ACC112 (cell line): ENCODE results near the gene VGF.
A peak's percentile ranks its signal among the peaks of the same experiment; 100 is the strongest.

Experiments used
- H2AFZ ChIP-seq: fragments of 200-600 bp; sonication (generic); one replicate; pipeline ENCODE4 v1.6.0; 2017; ENCODE audit warnings: antibody characterized with exemption, low read length; ENCODE audit not compliant: unreplicated experiment
- H3K27ac ChIP-seq: fragments of 200-600 bp; sonication (generic); 2 replicates; pipeline ENCODE4 v1.5.1; 2014; ENCODE audit warnings: low read depth, mild to moderate bottlenecking, antibody characterized with exemption, low read length, moderate library complexity
- H3K27me3 ChIP-seq: fragments of 200-600 bp; sonication (generic); 2 replicates; pipeline ENCODE4 v1.6.1; 2014; ENCODE audit warnings: mild to moderate bottlenecking, antibody characterized with exemption, low read length, moderate library complexity, mixed read lengths; ENCODE audit not compliant: insufficient read depth
- H3K36me3 ChIP-seq: fragments of 200-600 bp; sonication (generic); 2 replicates; pipeline ENCODE4 v1.6.1; 2016; ENCODE audit warnings: mild to moderate bottlenecking, antibody characterized with exemption, low read length, moderate library complexity, mixed read lengths; ENCODE audit not compliant: insufficient read depth
- H3K4me1 ChIP-seq: fragments of 200-600 bp; sonication (generic); one replicate; pipeline ENCODE4 v1.6.1; 2016; ENCODE audit warnings: low read length, mixed read lengths; ENCODE audit not compliant: insufficient read depth, unreplicated experiment, control insufficient read depth
- H3K4me3 ChIP-seq: fragments of 200-600 bp; sonication (generic); 2 replicates; pipeline ENCODE4 v1.5.1; 2014; ENCODE audit warnings: mild to moderate bottlenecking, low read depth, low read length
- H3K79me2 ChIP-seq: fragments of 200-600 bp; sonication (generic); one replicate; pipeline ENCODE4 v1.6.0; 2016; ENCODE audit warnings: low read length; ENCODE audit not compliant: control insufficient read depth, unreplicated experiment, insufficient read depth

Gene VGF

DNA sequence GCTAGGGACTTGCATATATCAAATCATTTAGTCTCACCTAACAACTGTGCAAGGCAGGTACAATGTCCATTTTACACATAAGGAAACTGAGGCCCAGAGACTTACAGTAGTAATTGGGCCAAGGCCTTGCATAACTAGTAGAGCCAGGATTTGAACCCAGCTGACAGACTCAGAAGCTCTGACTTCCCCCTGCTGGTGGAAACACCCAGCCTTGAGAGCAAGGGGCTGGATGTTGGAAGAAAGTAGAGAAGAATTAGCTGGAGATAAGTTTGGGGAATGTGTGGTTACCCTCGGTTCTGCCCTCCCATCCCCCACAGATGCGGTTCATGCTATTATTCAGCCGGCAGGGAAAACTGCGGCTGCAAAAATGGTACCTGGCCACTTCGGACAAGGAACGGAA is 9.1 kb downstream of the VGF start:
- no peak overlapping the region for H3K4me3 ChIP-seq
- H3K36me3 ChIP-seq, result 0 out of 2 replicates have a peak, but pooled peaks cover 3% of the 10 kb centered on the region
- H3K27me3 ChIP-seq, result no peaks in the 10 kb centered on the region
- peaks cover 18% of the 10 kb centered on the region for H3K79me2 ChIP-seq
- peaks cover 25% of the 10 kb centered on the region for H3K4me1 ChIP-seq
- H3K27ac ChIP-seq, result no peak overlapping the region
- no peak overlapping the region for H2AFZ ChIP-seq

DNA sequence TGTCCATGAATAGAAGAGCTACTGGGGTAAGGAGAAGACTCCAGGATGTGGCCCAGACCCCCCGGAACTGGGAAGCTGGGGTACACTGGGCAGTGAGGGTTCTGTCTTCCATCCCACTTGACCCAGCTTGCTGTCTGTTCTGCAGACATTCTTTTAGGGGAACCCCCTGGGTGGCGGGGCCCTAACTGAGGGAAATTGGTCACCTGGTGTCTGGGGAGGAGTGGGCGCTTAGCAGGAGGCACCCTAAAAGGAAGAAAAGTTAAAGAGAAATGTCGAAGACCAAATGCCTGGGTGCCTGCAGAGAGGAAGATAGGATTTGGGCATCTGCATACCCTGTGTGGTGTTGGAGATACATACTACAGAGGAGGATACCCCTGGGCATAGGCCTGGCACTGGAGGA is 10.1 kb downstream of the VGF start:
- Histone ChIP-seq H3K4me1 (peaks cover 23% of the 10 kb centered on the region), H3K79me2 (peaks cover 18% of the 10 kb centered on the region), H2AFZ (no peak overlapping the region), H3K27me3 (no peaks in the 10 kb centered on the region), H3K27ac (peak overlapping the region; percentile 27), H3K4me3 (peak overlapping the region; percentile 92), H3K36me3 (0 out of 2 replicates have a peak, but pooled peaks cover 3% of the 10 kb centered on the region)

- H3K79me2 ChIP-seq, result peaks cover 18% of the 10 kb centered on the region
- no peaks in the 10 kb centered on the region for H3K27me3 ChIP-seq
- no peak overlapping the region for H3K27ac ChIP-seq
- 0 out of 2 replicates have a peak, but pooled peaks cover 3% of the 10 kb centered on the region for H3K36me3 ChIP-seq
- peak overlapping the region; percentile 92 for H3K4me3 ChIP-seq
- H2AFZ ChIP-seq, result peak overlapping the region; percentile 94
- peaks cover 17% of the 10 kb centered on the region for H3K4me1 ChIP-seq
These were observed 10.7 kb downstream of the VGF start for GRCh38 chr7:101154693-101155102.

GRCh38 chr7:101153969-101154692 is 11.2 kb downstream of the VGF start, which contains the start of gene AP1S1:
AP1S1 (plus strand) TSS chr7:101154476; CDS start chr7:101154515, 39 bp downstream.
- Histone ChIP-seq H3K4me3 (peak within 1 kb of the TSS; percentile 92), H3K79me2 (peaks cover 18% of the 10 kb centered on the region), H3K27me3 (no peaks in the 10 kb centered on the region), H3K4me1 (peaks cover 12% of the 10 kb centered on the region), H3K27ac (peak within 1 kb of the TSS; percentile 27), H3K36me3 (0 out of 2 replicates have a peak, but pooled peaks cover 3% of the 10 kb centered on the region), H2AFZ (peak within 1 kb of the TSS; percentile 94)

GRCh38 chr7:101151908-101152651 is 13.3 kb downstream of the VGF start:
- no peaks in the 10 kb centered on the region for H3K27me3 ChIP-seq
- no peak overlapping the region for H3K4me3 ChIP-seq
- H2AFZ ChIP-seq, result no peak overlapping the region
- 0 out of 2 replicates have a peak, but pooled peaks cover under 1% of the 10 kb centered on the region for H3K36me3 ChIP-seq
- peaks cover 9% of the 10 kb centered on the region for H3K4me1 ChIP-seq
- H3K79me2 ChIP-seq, result peaks cover 18% of the 10 kb centered on the region
- no peak overlapping the region for H3K27ac ChIP-seq

DNA sequence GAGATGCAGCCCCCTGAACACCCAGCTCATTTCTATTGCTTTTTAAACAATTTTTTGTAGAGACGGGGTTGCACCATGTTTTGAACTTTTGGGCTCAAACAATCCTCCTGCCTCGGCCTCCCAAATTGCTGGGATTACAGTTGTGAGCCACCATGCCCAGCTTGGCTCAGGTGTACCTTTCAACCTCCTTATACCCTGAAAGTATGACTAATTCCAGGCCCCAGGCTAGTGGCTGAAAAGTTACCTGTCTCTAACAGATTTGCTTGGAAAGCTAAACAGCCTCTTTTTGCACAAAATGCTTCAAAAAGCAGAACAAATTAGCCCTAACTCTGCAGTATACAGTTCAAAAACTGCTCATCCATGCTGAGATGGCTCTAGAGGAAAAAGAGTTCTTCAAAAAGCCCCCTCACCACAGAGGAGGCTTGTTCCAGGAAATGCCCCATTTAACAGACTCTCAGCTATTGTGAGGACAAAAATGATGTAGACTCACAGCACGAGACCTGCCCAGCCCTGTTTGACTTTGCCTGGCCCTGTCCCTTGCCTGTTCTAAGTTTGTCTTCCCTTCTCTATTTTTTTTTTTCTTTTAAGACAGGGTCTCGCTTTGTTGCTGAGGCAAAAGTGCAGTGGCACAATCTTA is 24.5 kb downstream of the VGF start:
- no peaks in the 10 kb centered on the region for H3K79me2 ChIP-seq
- H3K4me1 ChIP-seq, result peaks cover 17% of the 10 kb centered on the region
- H3K27me3 ChIP-seq, result no peaks in the 10 kb centered on the region
- no peak overlapping the region for H3K4me3 ChIP-seq
- H3K27ac ChIP-seq, result peak overlapping the region; percentile 85
- no peaks in the 10 kb centered on the region for H3K36me3 ChIP-seq
- no peak overlapping the region for H2AFZ ChIP-seq

GRCh38 chr7:101140339-101140699 is 25.1 kb downstream of the VGF start:
- H3K4me3 ChIP-seq, result no peak overlapping the region
- peaks cover 17% of the 10 kb centered on the region for H3K4me1 ChIP-seq
- peaks cover 5% of the 10 kb centered on the region; the same call in 1 of the 2 replicates for H3K36me3 ChIP-seq
- H3K79me2 ChIP-seq, result no peaks in the 10 kb centered on the region
- H2AFZ ChIP-seq, result no peak overlapping the region
- H3K27ac ChIP-seq, result peak overlapping the region; percentile 85
- H3K27me3 ChIP-seq, result no peaks in the 10 kb centered on the region

DNA sequence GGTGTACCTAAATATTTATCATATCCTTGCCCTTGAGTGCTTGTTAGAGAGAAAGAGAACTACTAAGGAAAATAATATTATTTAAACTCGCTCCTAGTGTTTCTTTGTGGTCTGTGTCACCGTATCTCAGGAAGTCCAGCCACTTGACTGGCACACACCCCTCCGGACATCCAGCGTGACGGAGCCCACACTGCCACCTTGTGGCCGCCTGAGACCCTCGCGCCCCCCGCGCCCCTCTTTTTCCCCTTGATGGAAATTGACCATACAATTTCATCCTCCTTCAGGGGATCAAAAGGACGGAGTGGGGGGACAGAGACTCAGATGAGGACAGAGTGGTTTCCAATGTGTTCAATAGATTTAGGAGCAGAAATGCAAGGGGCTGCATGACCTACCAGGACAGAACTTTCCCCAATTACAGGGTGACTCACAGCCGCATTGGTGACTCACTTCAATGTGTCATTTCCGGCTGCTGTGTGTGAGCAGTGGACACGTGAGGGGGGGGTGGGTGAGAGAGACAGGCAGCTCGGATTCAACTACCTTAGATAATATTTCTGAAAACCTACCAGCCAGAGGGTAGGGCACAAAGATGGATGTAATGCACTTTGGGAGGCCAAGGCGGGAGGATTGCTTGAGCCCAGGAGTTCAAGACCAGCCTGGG is 27.0 kb downstream of the VGF start:
- no peaks in the 10 kb centered on the region for H3K27me3 ChIP-seq
- H2AFZ ChIP-seq, result no peak overlapping the region
- H3K79me2 ChIP-seq, result no peaks in the 10 kb centered on the region
- peak overlapping the region; percentile 85 for H3K27ac ChIP-seq
- no peak overlapping the region for H3K4me3 ChIP-seq
- H3K36me3 ChIP-seq, result peaks cover 15% of the 10 kb centered on the region
- H3K4me1 ChIP-seq, result peaks cover 26% of the 10 kb centered on the region

- Histone ChIP-seq H3K27me3 (no peaks in the 10 kb centered on the region), H3K36me3 (peaks cover 15% of the 10 kb centered on the region), H3K79me2 (no peaks in the 10 kb centered on the region), H3K27ac (peak overlapping the region; percentile 85), H2AFZ (no peak overlapping the region), H3K4me3 (no peak overlapping the region), H3K4me1 (peaks cover 28% of the 10 kb centered on the region)
These were observed 27.6 kb downstream of the VGF start for GRCh38 chr7:101137651-101138212.
